GM18507 (cell line): ENCODE results near the gene PCTP.

Experiments used
- DNase-seq: peaks from one replicate; pipeline ENCODE4 v3.0.0; 2011; ENCODE audit warnings: low read depth; ENCODE audit not compliant: insufficient read length; ENCODE audit errors: extremely low spot score
- FAIRE-seq: peaks from 2 replicates; lab custom pipeline; 2011; peaks lifted over from hg19 to GRCh38; lab: Jason Lieb, UNC

PCTP gene

DNA sequence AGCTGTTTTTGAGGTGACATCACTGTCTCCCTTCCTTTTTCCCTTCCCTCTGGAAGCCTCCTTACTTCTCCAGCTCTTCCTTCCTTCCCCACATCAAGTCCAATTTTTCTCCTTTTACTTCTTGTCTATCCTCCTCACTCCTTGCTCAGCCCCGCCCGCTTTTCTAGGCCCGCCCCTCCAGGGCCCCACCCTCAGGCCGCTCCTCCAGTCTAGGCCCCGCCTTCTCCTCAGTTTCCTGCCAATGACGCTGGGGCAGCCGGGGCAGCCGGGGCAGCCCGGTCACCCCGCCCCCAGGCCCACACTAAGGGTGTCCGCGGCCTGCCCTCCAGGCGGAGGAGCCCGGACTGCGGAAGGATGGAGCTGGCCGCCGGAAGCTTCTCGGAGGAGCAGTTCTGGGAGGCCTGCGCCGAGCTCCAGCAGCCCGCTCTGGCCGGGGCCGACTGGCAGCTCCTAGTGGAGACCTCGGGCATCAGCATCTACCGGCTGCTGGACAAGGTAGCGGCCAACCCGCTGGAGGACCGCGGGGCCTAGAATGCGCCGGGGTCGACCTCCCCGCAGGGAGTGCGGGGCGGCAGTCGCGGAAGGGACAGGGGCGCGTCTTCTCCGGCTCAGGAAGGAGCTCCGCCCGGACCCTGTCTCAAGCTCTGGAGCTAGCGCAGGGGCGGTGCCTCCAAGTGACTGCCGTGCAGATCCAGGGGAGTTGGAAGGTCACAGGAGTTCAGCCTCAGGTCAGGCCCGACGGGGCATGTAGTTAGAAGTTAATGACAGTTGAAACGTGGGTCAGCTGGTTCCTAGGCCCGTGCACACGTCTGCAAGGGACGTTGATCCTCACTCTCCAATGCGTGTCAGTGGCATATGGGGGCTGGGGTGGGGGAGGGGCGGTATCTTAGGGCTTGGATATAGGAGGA lies at the start of gene PCTP:
PCTP (plus strand) TSS at position 302 of the 908 bp plus-strand sequence; CDS start at position 355, 53 bp downstream.
- DNase-seq (peak; percentile 84), FAIRE-seq (peak; percentile 90)

DNA sequence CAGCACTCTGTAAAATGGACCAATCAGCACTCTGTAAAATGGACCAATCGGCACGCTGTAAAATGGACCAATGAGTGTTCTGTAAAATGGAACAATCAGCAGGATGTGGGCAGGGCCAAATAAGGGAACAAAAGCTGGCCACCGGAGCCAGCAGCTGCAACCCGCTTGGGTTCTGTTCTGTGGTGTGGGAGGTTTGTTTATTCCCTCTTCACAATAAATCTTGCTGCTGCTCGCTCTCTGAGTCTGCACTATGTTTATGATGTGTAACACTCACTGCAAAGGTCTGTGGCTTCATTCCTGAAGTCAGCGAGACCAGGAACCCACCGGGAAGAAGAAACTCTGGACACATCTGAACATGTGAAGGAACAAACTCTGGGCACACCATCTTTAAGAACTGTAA lies 48.7 kb upstream of the PCTP start:
- no peak for FAIRE-seq

DNA sequence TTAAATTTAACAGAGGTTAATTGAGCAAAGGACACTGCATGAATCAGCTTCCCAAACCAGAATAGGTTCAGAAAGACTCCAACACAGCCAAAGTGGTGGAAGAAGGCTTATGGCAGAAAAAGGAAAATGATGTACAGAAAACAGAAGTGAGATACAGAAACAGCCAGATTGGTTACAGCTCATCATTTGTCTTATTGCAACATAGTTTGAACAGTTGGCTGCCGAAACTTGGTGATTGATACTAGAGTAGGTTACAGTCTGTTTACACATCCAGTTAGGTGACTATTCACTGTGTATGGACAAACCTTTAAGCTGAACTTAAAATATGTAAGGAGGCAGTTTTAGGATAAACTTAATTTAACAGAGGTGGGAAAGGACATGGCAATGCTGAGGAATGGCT lies 46.5 kb upstream of the PCTP start:
- DNase-seq (no peak), FAIRE-seq (no peak)

More for the DNA sequence above, 48.7 kb upstream of the PCTP start:
- no peak for DNase-seq

DNA sequence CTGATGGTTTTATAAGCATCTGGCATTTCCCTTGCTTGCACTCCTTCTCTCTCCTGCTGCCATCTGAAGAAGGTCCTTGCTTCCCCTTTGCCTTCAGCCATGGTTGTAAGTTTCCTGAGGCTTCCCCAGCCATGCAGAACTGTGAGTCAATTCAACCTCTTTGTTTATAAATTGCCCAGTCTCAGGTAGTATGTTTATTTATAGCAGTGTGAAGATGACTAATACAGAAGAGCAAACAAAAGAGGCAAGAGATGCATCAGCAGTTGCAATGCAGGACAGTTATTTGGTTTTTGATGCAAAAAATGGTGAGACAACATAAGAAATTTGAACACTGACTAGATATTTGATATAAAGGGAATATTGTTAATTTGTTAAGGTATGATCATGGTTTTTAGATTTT lies 45.0 kb upstream of the PCTP start:
- FAIRE-seq, result no peak
- no peak for DNase-seq

DNA sequence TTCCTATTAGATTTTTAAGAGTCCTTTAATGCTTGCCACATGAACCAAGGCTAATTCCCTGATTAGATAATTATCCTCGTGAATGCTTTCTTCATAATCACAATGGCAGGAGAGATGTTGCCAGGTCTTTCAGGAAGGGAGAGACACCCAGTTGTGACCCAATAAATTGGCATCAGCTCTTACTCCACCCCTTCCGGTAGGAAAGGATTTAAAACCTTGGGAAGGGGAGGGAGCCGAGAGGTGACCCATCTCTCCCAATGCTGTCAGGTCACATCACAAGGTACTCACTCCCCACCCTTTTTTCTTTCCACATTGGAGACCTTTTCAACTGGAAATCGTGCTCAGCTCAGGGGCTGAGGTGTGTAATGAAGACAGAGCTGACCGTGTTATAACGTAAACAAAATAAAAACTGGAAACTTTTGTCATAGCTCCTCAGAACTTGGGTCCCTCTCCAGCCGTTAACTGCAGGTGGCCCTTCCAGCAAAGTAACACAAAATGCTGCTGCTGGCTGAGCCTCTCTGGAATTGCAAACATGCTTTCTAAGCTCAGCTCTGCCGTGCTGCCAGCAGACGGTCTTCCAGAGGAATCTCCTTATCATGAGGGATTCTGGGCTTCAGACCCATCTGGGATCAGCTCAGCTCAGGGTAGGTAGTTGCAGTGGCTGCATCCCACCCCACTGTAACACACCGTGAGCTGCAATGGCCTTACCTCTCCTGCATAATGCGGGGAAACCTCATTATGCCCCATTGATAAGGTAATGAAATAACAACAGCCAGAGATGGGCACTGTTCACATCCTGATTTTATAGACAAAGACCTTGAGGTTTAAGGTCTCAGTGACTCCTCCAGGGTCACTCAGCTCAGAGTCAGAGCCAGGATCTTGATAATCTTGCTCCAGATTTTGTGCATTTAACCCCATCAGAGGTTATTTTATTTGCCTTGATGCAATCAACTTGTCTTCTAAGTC lies 43.8 kb upstream of the PCTP start:
- FAIRE-seq (no peak), DNase-seq (no peak)

DNA sequence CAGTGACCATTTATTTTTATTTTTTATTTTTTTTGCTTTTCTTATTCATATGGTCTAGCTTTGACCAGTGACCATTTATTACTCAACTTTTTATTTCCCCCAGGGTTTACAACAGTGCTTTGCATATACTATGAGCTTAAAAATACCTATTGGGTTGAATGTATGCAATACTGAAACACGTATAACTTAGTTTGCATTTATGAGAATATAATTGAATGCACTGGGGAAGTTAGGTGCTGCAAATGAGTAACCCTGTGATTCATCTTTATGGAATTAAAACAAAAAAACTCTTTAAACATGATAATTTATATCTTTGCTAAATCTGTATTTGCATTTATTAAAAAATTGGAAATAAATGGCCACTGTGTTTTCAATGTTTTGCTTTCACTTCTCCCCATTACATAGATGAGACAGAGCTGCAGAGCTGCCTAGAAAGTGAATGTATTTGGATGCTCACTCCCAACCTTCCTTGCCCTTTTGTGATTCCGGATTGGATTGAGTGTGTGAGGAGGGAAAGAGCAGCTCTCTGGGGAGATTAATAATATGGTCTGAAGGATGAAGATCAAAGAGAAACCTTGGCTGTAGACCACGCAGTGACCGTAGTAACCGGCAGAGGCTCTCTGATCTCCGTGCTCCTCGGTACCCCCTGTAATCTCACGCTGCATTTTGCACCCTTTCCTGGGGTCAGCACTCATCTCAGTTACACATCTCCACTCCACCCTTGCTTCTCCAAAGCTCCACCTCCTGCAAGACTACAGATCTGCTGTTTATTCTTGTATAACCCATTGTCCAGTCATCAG lies 42.5 kb upstream of the PCTP start:
- DNase-seq (no peak), FAIRE-seq (no peak)

DNA sequence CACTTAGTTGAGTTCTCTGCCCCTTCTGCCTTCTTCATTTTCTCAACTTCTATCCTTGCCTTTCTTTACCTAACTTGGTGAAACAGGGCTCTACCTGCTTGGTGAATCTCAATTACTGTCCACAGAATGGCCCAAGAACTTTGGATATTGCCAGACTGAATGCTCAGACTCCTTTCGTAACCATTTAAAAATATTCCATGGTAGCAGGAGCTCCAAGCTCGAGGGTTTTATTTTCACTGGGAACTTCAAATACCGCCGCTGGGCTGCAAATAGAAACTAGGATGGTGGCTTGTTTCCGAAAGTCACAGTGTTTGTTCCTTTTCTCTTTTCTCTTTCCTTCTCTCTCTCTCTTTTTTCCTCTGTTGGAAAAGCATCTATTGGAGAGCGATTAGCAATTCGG lies 41.4 kb upstream of the PCTP start:
- no peak for DNase-seq
- FAIRE-seq, result no peak

DNA sequence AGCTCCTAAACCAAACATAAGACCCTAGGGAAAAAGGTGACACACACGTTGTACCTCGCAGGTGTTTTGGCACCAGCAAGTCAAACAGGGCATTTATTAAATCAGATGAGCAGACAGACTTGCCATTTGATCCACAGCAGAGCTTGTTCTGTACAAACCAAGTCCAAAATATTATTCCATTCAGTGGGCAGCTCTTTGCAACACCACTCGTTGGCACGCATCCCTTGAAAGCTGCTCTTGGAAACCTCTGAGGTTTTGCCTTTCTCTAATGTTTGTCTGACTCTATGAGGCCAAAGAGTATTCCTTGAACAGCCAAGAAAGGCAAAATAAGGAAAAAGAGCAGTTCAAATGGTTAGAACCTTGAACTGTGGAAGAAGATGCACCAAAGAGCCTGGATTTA lies 40.9 kb upstream of the PCTP start:
- FAIRE-seq (no peak), DNase-seq (no peak)

DNA sequence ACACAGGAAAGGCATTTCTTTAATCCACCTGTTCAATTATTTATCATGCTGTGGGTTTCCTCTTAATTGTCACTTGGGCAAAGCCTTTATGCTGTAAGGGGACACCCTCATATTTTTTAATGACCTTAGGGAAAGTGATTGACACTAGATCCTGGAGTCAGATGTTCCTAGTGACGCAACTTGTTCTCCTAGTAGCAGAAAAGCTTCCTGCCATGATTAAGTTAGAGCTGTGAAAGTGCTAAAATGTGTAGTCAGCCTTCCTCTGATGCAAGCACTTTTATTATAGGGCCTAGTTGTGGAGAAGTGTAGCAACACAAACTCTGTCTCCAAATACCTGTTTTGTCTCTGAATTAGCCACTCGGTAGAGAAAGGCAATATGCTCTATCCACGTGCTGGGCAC lies 40.4 kb upstream of the PCTP start:
- FAIRE-seq (no peak), DNase-seq (no peak)

DNA sequence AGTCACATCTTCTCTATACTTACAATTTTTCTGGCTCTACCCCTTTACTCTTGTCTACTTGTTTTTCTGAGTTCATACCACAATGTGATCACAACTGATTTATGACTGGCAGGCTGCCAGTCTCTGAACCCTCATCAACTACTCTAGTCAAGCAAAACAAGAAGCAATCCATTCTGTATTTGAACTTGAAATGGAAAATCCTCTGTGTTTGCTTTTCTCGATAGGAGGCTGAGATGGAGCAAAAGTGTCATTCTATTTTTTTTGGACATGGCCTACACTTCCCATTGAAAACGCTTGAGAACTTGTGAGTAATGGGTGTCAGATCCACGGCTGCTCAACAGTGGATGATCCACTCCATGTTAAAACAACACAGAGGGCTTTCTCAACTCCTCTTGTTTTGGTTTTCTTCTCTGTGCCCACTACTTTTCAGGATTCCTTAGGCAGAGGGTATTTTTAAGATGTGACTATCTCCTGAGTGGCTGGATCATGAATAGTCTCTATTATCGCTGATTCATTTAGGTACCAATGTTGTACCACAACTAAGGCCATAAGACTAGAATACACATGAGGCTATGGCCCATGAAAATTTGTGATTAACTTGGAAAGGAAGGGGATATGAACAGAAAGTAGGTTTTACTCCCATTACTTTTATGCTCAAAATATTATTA lies 39.9 kb upstream of the PCTP start:
- no peak for DNase-seq
- FAIRE-seq, result no peak

DNA sequence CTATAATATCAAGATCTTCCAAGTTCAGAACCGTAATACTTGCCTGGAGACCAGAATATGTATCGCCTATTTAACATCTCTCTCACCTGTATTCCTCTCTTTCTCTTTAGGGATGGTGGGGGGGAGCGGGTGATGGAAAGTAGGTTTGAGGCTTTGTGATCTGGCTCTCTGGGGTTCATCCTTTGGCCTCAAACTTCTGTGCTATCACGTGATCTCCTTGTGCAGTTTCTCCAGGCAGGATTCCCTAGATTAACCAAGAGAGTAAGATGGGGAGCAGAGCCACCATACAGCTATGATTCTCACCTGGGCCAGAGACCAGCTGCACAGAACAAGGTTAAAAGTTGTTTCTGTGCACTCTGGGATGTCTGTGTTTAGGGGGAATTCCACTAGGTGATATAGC lies 33.4 kb upstream of the PCTP start:
- FAIRE-seq (no peak), DNase-seq (no peak)

DNA sequence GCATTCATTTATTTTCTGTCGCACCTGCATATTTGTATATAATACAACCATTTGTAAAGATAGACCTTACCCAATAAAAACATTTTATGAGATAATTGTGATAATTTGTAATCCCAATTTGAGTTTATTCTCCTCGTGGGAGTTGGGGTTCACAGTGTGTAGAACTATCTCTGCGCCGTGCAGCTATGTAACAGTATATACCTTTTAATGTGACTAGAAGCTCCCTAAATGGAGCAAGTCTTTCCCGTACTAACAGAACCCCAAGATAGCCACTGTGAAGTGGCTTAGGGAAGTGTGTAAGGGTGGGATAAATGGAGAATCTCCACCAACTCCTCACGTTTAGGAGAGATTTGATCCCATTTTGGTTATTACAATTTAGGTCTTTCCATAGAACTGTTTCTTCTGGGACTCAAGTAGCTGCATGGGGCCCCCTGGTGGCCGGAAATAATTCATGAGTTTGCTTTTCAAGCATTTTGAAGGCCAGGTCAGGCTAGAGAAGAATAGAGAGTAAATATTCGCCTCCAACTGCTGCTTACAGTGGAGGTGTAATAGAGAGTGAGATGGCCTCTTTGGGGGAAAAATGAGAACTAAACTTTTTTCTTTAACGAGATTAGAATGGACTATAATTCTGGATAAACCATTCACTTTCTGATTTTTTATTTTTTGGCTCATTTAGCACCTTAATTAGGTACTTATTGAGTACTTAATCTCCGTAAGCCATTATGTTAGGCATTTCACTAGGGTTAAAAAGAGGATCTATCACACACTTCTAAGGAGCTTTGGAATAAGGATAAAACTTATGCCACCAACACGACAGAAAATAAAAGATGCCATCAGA lies 32.7 kb upstream of the PCTP start:
- FAIRE-seq, result peak; percentile 67
- DNase-seq, result no peak

DNA sequence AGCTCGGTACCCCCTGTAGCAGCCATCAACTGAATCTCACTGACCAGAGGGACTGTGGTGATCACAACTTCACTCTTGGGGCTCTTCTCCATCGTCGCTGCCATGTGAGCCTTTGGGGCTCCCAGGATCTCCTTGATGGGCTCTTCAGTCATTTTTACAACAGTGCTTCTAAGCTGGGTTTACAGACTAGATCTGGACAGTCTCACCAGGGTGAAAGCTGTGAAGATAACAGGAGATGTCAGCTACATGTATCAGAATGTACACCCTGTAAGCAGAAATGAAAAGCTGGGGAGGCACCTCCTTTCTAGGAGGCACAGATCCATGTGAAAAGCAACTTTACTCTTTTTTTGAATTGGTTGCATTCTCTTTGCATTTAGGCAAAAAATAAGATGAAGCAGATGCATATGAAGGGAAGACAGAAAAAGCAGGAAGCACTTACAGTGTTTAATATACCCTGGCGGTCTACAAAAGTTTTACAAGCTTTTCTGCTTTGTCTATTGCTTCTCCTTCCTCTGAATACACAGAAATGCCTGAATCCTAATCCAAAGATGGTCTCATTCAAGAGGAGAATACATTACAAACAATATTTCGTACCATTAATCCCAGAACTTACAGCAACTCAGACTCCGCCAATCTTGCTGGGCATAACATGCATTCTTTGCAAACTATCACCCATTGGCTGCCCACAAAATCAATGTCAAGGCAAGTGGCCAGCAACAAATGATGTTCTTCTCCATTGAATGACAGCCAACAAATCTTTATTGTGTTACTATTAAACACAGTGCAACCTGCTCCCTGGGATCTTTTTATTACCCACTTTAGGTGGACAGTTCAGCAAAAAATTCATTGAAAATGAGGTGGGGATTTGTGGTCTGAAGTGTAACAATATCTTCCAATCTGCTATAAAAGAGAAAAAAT lies 29.7 kb upstream of the PCTP start:
- FAIRE-seq (no peak), DNase-seq (no peak)

DNA sequence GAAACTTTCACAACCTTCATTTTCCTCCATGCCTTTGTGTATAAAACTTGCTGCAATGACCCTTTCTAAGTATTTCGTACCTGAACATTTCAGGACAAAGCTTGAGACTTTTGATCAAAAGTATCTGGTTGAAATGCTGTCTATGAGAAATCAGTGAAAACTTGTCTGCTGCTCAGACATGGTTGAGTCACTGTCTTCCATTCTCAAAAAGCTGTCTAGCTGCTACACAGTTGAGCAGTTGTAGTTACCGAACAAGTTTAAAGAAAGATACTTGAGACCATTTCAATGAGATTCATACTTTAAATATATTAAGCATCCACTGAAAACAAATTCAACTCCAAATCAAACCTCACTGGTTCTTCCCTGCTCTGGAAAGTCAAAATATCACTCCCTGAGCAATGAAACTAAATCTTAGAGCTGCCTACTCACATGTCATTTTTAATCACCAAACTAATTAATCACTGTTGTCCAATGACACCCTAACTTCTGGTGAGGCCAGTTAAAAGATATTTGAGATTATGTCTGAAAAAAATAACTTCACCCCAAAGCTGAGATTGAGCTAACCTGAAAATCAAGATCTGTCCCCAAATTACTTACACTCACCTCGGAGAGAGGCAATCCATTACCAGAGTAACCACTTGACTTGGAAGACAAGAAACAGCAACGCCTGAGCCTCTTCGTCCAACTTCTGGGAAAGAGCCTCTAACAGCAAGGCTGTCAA lies 28.7 kb upstream of the PCTP start:
- DNase-seq, result no peak

DNA sequence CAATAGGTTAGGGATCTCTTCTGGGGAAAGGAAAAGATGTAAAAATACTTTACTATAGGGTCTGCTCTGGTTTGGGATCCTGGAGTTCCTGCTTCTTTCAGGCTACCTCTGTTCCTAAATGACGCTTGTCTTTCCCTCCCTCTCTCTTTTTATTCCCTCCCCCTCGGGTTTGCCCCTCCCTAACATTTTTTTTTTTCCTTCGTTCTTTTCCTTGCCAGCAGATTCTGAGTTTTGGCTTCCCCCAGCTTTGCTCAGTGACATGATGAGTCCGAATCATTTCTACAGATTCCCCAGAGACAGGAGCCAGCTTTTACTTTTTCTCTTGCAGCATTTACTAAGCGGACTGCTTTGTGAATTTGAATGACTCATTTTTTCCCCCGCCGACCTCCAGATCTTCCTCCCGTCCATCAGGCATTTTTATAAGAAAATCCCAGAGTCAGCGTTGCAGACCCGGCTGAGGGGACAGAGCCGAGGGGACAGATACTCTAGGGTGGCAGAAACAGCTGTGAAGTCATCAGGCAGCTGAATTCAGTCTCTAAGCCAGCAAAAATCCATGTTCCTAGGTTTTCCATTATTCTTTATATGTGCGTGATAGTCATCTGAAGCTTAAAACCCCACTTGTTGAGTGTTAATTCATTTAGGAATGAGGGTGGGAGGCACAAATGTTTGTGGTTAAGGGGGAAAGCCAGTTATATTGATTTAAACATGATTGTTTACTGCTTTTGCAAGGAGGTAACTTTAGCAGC lies 27.9 kb upstream of the PCTP start, which contains the start of gene TMEM100:
TMEM100 (minus strand) TSS at position 123 of the 746 bp plus-strand sequence. CDS start 1,794 bp downstream, outside the sequence.
- FAIRE-seq, result no peak
- no peak for DNase-seq

More for the DNA sequence above, 28.7 kb upstream of the PCTP start:
- no peak for FAIRE-seq

DNA sequence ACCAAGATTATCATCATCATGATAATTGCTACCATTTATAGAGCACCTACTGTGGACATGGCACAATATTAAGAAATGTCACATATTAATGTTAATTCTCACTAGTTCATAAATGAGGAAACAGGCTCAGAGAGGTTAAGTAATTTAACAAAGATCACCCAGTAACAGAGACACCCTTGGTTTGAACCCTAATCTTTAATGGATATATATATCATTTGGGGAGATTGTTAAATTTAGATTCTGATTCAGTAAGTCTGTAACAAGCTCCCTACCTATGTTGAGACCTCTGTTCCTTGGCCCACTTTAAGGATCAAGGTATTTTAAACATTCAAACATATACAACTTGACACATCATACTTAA lies 27.4 kb upstream of the PCTP start:
- no peak for FAIRE-seq
- no peak for DNase-seq
